Cardiac fibroblast (primary cell): ENCODE measurements around the gene FAM171A2.

Experiments
- DNase-seq, 2 donors: peaks; one replicate each; pipeline versions ENCODE4 v3.0.0 to v3.0.0-alpha.2; 2010; ENCODE audit warnings: low read depth in 2 of 2
- H3K4me3 ChIP-seq, 2 donors: replicated peaks in 1 of 2; 1 replicate in 1 of 2; 2 replicates in 1 of 2; pipeline ENCODE4 v1.5.1; 2011; ENCODE audit warnings: low read depth in 2 of 2, low read length in 2 of 2, mild to moderate bottlenecking in 2 of 2, moderate library complexity in 1 of 2
- TF ChIP-seq, protein P1 (sequence below): IDR thresholded peaks from one replicate; pipeline ENCODE4 v1.5.1; 2011; ENCODE audit warnings: low read depth, mild to moderate bottlenecking, low read length, inconsistent platforms

The FAM171A2 gene

GRCh38 chr17:44352828-44353671, 10.6 kb downstream of the FAM171A2 start:
- no peak overlapping the region for H3K4me3 ChIP-seq

DNA sequence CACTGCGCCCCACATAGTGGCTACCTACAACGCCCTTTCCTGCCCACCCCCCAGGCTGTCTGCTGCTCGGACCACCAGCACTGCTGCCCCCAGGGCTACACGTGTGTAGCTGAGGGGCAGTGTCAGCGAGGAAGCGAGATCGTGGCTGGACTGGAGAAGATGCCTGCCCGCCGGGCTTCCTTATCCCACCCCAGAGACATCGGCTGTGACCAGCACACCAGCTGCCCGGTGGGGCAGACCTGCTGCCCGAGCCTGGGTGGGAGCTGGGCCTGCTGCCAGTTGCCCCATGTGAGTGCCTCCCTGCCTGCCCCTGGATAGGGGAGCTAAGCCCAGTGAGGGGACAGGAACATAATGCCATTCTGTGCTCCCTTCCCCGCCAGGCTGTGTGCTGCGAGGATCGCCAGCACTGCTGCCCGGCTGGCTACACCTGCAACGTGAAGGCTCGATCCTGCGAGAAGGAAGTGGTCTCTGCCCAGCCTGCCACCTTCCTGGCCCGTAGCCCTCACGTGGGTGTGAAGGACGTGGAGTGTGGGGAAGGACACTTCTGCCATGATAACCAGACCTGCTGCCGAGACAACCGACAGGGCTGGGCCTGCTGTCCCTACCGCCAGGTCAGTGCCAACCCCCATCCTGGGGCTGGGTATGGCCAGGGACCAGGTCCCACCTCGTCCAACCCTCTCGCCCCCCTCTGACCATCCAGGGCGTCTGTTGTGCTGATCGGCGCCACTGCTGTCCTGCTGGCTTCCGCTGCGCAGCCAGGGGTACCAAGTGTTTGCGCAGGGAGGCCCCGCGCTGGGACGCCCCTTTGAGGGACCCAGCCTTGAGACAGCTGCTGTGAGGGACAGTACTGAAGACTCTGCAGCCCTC, 11.5 kb downstream of the FAM171A2 start:
- no peak overlapping the region for H3K4me3 ChIP-seq
- no peak for DNase-seq
- TF ChIP-seq, protein P1, sequence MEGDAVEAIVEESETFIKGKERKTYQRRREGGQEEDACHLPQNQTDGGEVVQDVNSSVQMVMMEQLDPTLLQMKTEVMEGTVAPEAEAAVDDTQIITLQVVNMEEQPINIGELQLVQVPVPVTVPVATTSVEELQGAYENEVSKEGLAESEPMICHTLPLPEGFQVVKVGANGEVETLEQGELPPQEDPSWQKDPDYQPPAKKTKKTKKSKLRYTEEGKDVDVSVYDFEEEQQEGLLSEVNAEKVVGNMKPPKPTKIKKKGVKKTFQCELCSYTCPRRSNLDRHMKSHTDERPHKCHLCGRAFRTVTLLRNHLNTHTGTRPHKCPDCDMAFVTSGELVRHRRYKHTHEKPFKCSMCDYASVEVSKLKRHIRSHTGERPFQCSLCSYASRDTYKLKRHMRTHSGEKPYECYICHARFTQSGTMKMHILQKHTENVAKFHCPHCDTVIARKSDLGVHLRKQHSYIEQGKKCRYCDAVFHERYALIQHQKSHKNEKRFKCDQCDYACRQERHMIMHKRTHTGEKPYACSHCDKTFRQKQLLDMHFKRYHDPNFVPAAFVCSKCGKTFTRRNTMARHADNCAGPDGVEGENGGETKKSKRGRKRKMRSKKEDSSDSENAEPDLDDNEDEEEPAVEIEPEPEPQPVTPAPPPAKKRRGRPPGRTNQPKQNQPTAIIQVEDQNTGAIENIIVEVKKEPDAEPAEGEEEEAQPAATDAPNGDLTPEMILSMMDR = no peak

More at GRCh38 chr17:44352828-44353671, 10.6 kb downstream of the FAM171A2 start:
- TF ChIP-seq, protein P1 = no peak
- no peak for DNase-seq

GRCh38 chr17:44351464-44351863, 12.2 kb downstream of the FAM171A2 start:
- no peak overlapping the region for H3K4me3 ChIP-seq
- DNase-seq = no peak
- TF ChIP-seq, protein P1 = no peak

DNA sequence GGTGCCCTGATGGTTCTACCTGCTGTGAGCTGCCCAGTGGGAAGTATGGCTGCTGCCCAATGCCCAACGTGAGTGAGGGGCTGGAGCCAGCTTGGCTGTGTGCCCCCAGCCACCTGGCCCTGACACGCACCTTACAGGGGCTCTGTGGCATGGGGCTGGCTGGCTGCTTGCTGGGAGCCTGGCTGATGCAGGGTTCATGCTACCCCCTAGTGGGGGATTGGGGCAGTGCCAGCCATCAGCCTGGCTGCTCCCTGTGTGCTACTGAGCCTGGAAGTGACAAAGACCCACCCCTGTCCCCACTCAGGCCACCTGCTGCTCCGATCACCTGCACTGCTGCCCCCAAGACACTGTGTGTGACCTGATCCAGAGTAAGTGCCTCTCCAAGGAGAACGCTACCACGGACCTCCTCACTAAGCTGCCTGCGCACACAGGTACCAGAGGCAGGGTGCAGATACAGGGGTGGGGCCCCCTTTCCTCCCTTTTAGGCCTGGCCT, 12.9 kb downstream of the FAM171A2 start:
- no peak overlapping the region for H3K4me3 ChIP-seq
- peak; percentile 57 to 60 for DNase-seq
- TF ChIP-seq, protein P1 = peak; percentile 92

- no peak overlapping the region for H3K4me3 ChIP-seq
- TF ChIP-seq, protein P1 = no peak
- DNase-seq = no peak
Measured at GRCh38 chr17:44349553-44350070, 14.0 kb downstream of the FAM171A2 start.

GRCh38 chr17:44348988-44349364, 14.7 kb downstream of the FAM171A2 start:
- DNase-seq = no peak
- no peak overlapping the region for H3K4me3 ChIP-seq
- TF ChIP-seq, protein P1 = no peak
